Osteoblast (primary cell): ENCODE results near the gene SLC22A12. TPM values are rescaled to one million over a fixed set of nuclear protein-coding genes. Genes with fewer than 3 reads are reported as not detected.
A peak's percentile ranks its signal among the peaks of the same experiment; 100 is the strongest.

ENCODE experiments used
- DNase-seq: peaks from one replicate; pipeline ENCODE4 v3.0.0; 2011; ENCODE audit warnings: low spot score, mixed read lengths; ENCODE audit not compliant: insufficient read length; ENCODE audit errors: missing footprints
- H2AFZ ChIP-seq: 2 replicates; pipeline ENCODE4 v1.6.0; 2011; ENCODE audit warnings: mild to moderate bottlenecking, low read length
- H3K27ac ChIP-seq: 2 replicates; pipeline ENCODE4 v1.5.1; 2011; ENCODE audit warnings: mild to moderate bottlenecking, low read depth, low read length, moderate library complexity
- H3K27me3 ChIP-seq: 2 replicates; pipeline ENCODE4 v1.6.0; 2012; ENCODE audit warnings: mild to moderate bottlenecking, control low read depth, inconsistent platforms, low read length, moderate library complexity; ENCODE audit not compliant: insufficient read depth
- H3K36me3 ChIP-seq: 2 replicates; pipeline ENCODE4 v1.5.1; 2011; ENCODE audit warnings: mild to moderate bottlenecking, low read length, control low read depth, moderate library complexity; ENCODE audit not compliant: insufficient read depth
- H3K4me1 ChIP-seq: 2 replicates; pipeline ENCODE4 v1.5.1; 2011; ENCODE audit warnings: mild to moderate bottlenecking, low read length, control low read depth, moderate library complexity; ENCODE audit not compliant: insufficient read depth
- H3K4me2 ChIP-seq: 2 replicates; pipeline ENCODE4 v1.6.0; 2011; ENCODE audit warnings: mild to moderate bottlenecking, low read length; ENCODE audit not compliant: insufficient read depth
- H3K4me3 ChIP-seq: fragments of 200-600 bp; sonication (generic); 3 replicates; pipeline ENCODE4 v1.5.1; 2012; ENCODE audit warnings: mild to moderate bottlenecking, low read length, inconsistent platforms; ENCODE audit not compliant: insufficient read depth
- H3K79me2 ChIP-seq: 2 replicates; pipeline ENCODE4 v1.6.0; 2012; ENCODE audit warnings: mild to moderate bottlenecking, low read length, control low read depth, inconsistent platforms; ENCODE audit not compliant: insufficient read depth
- H3K9me3 ChIP-seq: 2 replicates; pipeline ENCODE4 v1.5.1; 2011; ENCODE audit warnings: low read depth, low read length, control low read depth
- H4K20me1 ChIP-seq: 2 replicates; pipeline ENCODE4 v1.6.0; 2012; ENCODE audit warnings: mild to moderate bottlenecking, low read length, control low read depth; ENCODE audit not compliant: insufficient read depth
- CTCF ChIP-seq: IDR thresholded peaks from 2 replicates; pipeline ENCODE4 v1.5.1; 2011; ENCODE audit warnings: mild to moderate bottlenecking, low read depth, low read length, moderate library complexity; ENCODE audit errors: extremely low read depth
- total RNA-seq: library from RNA; depleted of rRNA; stranded (reverse); fragments of >200 nt; gene quantifications from 2 replicates; pipeline ENCODE4 v1.2.3, GENCODE V29; 2012

The SLC22A12 gene
- total RNA-seq, 1 donor: not detected

GRCh38 chr11:64644647-64645275, 53.7 kb downstream of the SLC22A12 start:
- no peaks in the 10 kb centered on the region for H3K79me2 ChIP-seq
- peaks cover 3% of the 10 kb centered on the region for H3K4me1 ChIP-seq
- H2AFZ ChIP-seq: no peak overlapping the region
- no peak overlapping the region for H3K27ac ChIP-seq
- TF ChIP-seq CTCF: peak; percentile 32
- no peaks in the 10 kb centered on the region for H3K9me3 ChIP-seq
- H3K36me3 ChIP-seq: peaks cover 11% of the 10 kb centered on the region
- peak; percentile 96 for DNase-seq
- H3K4me2 ChIP-seq: no peak overlapping the region
- peaks cover 73% of the 10 kb centered on the region for H4K20me1 ChIP-seq
- H3K4me3 ChIP-seq: no peak overlapping the region
- H3K27me3 ChIP-seq: peaks cover 31% of the 10 kb centered on the region

- Histone ChIP-seq H3K4me2 (no peak overlapping the region), H3K27ac (no peak overlapping the region), H3K27me3 (peaks cover 22% of the 10 kb centered on the region), H3K4me3 (no peak overlapping the region), H3K79me2 (no peaks in the 10 kb centered on the region), H3K4me1 (peaks cover 3% of the 10 kb centered on the region), H3K9me3 (no peaks in the 10 kb centered on the region), H3K36me3 (peaks cover 7% of the 10 kb centered on the region), H4K20me1 (peaks cover 73% of the 10 kb centered on the region), H2AFZ (no peak overlapping the region)
- DNase-seq: peak; percentile 82
- TF ChIP-seq CTCF: no peak
Measured at GRCh38 chr11:64647019-64647779, 56.2 kb downstream of the SLC22A12 start.

GRCh38 chr11:64648551-64648950, 57.5 kb downstream of the SLC22A12 start:
- no peak overlapping the region for H3K4me3 ChIP-seq
- no peaks in the 10 kb centered on the region for H3K9me3 ChIP-seq
- peaks cover 82% of the 10 kb centered on the region for H4K20me1 ChIP-seq
- H3K4me1 ChIP-seq: peaks cover 3% of the 10 kb centered on the region
- H3K36me3 ChIP-seq: peaks cover 7% of the 10 kb centered on the region
- no peak for TF ChIP-seq CTCF
- H3K27ac ChIP-seq: no peak overlapping the region
- H3K27me3 ChIP-seq: peaks cover 22% of the 10 kb centered on the region
- no peak overlapping the region for H3K4me2 ChIP-seq
- no peak overlapping the region for H2AFZ ChIP-seq
- no peaks in the 10 kb centered on the region for H3K79me2 ChIP-seq
- peak; percentile 68 for DNase-seq

GRCh38 chr11:64649291-64649697, 58.3 kb downstream of the SLC22A12 start:
- Histone ChIP-seq H3K27ac (no peak overlapping the region), H3K4me3 (no peak overlapping the region), H3K79me2 (no peaks in the 10 kb centered on the region), H3K27me3 (peaks cover 16% of the 10 kb centered on the region), H3K36me3 (peaks cover 7% of the 10 kb centered on the region), H4K20me1 (peaks cover 81% of the 10 kb centered on the region), H3K9me3 (no peaks in the 10 kb centered on the region), H3K4me1 (peaks cover 3% of the 10 kb centered on the region), H3K4me2 (no peak overlapping the region), H2AFZ (no peak overlapping the region)
- DNase-seq: peak; percentile 88
- peak; percentile 55 for TF ChIP-seq CTCF
